WTC11 (cell line): ENCODE data around the gene HNRNPA0.

Experiments used
- EMX1 ChIP-seq: fragments of 250-450 bp; sonication (Bioruptor Pico); IDR thresholded peaks from 2 replicates; pipeline ENCODE4 v1.8.0; 2021; ENCODE audit warnings: mild to moderate bottlenecking
- ETV6 ChIP-seq: sonication (generic); formaldehyde crosslinking; IDR thresholded peaks from 2 replicates; pipeline ENCODE4 v1.8.1; 2022; ENCODE audit warnings: mild to moderate bottlenecking, missing genetic modification reagents
- FOXK1 ChIP-seq: sonication (generic); formaldehyde crosslinking; IDR thresholded peaks from 2 replicates; pipeline ENCODE4 v1.8.0; 2022; ENCODE audit warnings: mild to moderate bottlenecking, moderate library complexity, missing genetic modification reagents
- JAZF1 ChIP-seq: fragments of 250-450 bp; sonication (Bioruptor Pico); IDR thresholded peaks from 2 replicates; pipeline ENCODE4 v1.9.0; 2021; ENCODE audit warnings: moderate library complexity, mild to moderate bottlenecking, inconsistent platforms
- NFE2L1 ChIP-seq: sonication (generic); formaldehyde crosslinking; IDR thresholded peaks from 2 replicates; pipeline ENCODE4 v1.8.1; 2023; ENCODE audit warnings: missing genetic modification reagents
- SP1 ChIP-seq: sonication (generic); formaldehyde crosslinking; conservative IDR thresholded peaks from 2 replicates; pipeline ENCODE4 v1.8.1; 2022; ENCODE audit warnings: missing genetic modification reagents
- TEAD4 ChIP-seq: sonication (generic); formaldehyde crosslinking; IDR thresholded peaks from 2 replicates; pipeline ENCODE4 v1.8.0; 2022; ENCODE audit warnings: mild to moderate bottlenecking, missing genetic modification reagents
- TF ChIP-seq, protein P1 (sequence below): fragments of 200-600 bp; IDR thresholded peaks from 2 replicates; pipeline ENCODE4 v1.8.0; 2022; ENCODE audit warnings: antibody characterized with exemption
- TF ChIP-seq, protein P2 (sequence below): sonication (generic); formaldehyde crosslinking; IDR thresholded peaks from 2 replicates; pipeline ENCODE4 v1.8.1; 2022; ENCODE audit warnings: low read depth, missing genetic modification reagents, borderline replicate concordance
- TF ChIP-seq, protein P3 (sequence below): sonication (generic); formaldehyde crosslinking; conservative IDR thresholded peaks from 2 replicates; pipeline ENCODE4 v1.8.1; 2022; ENCODE audit warnings: mild to moderate bottlenecking, missing genetic modification reagents
- TF ChIP-seq, protein P4 (sequence below): sonication (generic); formaldehyde crosslinking; IDR thresholded peaks from 2 replicates; pipeline ENCODE4 v1.8.1; 2023; ENCODE audit warnings: mild to moderate bottlenecking, missing genetic modification reagents
- TF ChIP-seq, protein P5 (sequence below): sonication (generic); formaldehyde crosslinking; IDR thresholded peaks from 2 replicates; pipeline ENCODE4 v1.8.1; 2023; ENCODE audit warnings: mild to moderate bottlenecking, missing genetic modification reagents, moderate library complexity
- TF ChIP-seq, protein P6 (sequence below): sonication (generic); formaldehyde crosslinking; IDR thresholded peaks from 2 replicates; pipeline ENCODE4 v1.8.0; 2022; ENCODE audit warnings: mild to moderate bottlenecking, missing genetic modification reagents
- TF ChIP-seq, protein P7 (sequence below): fragments of 250-450 bp; sonication (Bioruptor Pico); IDR thresholded peaks from 2 replicates; pipeline ENCODE4 v1.9.0; 2021; ENCODE audit warnings: mild to moderate bottlenecking

DNA sequence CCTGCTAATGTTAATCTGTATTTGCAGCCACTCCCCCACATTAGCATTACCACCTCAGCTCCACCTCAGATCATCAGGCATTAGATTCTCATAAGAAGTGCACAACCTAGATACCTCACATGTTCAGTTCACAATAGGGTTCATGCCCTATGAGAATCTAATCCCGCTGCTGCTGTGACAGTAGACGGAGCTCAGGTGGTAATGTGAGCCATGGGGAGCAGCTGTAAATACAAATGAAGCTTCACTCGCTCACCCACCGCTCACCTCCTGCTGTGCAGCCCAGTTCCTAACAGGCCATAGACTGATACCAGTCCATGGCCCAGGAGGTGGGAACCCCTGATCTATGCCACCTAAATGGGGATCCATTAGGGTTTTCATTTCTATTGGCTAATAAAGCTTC lies 6.1 kb upstream of the HNRNPA0 start:
- TF ChIP-seq, protein P1, sequence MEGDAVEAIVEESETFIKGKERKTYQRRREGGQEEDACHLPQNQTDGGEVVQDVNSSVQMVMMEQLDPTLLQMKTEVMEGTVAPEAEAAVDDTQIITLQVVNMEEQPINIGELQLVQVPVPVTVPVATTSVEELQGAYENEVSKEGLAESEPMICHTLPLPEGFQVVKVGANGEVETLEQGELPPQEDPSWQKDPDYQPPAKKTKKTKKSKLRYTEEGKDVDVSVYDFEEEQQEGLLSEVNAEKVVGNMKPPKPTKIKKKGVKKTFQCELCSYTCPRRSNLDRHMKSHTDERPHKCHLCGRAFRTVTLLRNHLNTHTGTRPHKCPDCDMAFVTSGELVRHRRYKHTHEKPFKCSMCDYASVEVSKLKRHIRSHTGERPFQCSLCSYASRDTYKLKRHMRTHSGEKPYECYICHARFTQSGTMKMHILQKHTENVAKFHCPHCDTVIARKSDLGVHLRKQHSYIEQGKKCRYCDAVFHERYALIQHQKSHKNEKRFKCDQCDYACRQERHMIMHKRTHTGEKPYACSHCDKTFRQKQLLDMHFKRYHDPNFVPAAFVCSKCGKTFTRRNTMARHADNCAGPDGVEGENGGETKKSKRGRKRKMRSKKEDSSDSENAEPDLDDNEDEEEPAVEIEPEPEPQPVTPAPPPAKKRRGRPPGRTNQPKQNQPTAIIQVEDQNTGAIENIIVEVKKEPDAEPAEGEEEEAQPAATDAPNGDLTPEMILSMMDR = no peak
- TF ChIP-seq, protein P2, sequence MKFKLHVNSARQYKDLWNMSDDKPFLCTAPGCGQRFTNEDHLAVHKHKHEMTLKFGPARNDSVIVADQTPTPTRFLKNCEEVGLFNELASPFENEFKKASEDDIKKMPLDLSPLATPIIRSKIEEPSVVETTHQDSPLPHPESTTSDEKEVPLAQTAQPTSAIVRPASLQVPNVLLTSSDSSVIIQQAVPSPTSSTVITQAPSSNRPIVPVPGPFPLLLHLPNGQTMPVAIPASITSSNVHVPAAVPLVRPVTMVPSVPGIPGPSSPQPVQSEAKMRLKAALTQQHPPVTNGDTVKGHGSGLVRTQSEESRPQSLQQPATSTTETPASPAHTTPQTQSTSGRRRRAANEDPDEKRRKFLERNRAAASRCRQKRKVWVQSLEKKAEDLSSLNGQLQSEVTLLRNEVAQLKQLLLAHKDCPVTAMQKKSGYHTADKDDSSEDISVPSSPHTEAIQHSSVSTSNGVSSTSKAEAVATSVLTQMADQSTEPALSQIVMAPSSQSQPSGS (CRISPR knock-in tag) = no peak
- TF ChIP-seq NFE2L1 (CRISPR knock-in tag) (no peak), JAZF1 (CRISPR knock-in tag) (no peak), SP1 (CRISPR knock-in tag) (no peak), FOXK1 (no peak), EMX1 (CRISPR knock-in tag) (no peak), TEAD4 (CRISPR knock-in tag) (no peak), ETV6 (CRISPR knock-in tag) (no peak)
- TF ChIP-seq, protein P3, sequence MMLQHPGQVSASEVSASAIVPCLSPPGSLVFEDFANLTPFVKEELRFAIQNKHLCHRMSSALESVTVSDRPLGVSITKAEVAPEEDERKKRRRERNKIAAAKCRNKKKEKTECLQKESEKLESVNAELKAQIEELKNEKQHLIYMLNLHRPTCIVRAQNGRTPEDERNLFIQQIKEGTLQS (CRISPR knock-in tag) = no peak
- TF ChIP-seq, protein P4, sequence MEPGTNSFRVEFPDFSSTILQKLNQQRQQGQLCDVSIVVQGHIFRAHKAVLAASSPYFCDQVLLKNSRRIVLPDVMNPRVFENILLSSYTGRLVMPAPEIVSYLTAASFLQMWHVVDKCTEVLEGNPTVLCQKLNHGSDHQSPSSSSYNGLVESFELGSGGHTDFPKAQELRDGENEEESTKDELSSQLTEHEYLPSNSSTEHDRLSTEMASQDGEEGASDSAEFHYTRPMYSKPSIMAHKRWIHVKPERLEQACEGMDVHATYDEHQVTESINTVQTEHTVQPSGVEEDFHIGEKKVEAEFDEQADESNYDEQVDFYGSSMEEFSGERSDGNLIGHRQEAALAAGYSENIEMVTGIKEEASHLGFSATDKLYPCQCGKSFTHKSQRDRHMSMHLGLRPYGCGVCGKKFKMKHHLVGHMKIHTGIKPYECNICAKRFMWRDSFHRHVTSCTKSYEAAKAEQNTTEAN (CRISPR knock-in tag) = no peak
- TF ChIP-seq, protein P5, sequence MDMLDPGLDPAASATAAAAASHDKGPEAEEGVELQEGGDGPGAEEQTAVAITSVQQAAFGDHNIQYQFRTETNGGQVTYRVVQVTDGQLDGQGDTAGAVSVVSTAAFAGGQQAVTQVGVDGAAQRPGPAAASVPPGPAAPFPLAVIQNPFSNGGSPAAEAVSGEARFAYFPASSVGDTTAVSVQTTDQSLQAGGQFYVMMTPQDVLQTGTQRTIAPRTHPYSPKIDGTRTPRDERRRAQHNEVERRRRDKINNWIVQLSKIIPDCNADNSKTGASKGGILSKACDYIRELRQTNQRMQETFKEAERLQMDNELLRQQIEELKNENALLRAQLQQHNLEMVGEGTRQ = no peak
- TF ChIP-seq, protein P6, sequence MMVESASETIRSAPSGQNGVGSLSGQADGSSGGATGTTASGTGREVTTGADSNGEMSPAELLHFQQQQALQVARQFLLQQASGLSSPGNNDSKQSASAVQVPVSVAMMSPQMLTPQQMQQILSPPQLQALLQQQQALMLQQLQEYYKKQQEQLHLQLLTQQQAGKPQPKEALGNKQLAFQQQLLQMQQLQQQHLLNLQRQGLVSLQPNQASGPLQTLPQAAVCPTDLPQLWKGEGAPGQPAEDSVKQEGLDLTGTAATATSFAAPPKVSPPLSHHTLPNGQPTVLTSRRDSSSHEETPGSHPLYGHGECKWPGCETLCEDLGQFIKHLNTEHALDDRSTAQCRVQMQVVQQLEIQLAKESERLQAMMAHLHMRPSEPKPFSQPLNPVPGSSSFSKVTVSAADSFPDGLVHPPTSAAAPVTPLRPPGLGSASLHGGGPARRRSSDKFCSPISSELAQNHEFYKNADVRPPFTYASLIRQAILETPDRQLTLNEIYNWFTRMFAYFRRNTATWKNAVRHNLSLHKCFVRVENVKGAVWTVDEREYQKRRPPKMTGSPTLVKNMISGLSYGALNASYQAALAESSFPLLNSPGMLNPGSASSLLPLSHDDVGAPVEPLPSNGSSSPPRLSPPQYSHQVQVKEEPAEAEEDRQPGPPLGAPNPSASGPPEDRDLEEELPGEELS = no peak
- TF ChIP-seq, protein P7, sequence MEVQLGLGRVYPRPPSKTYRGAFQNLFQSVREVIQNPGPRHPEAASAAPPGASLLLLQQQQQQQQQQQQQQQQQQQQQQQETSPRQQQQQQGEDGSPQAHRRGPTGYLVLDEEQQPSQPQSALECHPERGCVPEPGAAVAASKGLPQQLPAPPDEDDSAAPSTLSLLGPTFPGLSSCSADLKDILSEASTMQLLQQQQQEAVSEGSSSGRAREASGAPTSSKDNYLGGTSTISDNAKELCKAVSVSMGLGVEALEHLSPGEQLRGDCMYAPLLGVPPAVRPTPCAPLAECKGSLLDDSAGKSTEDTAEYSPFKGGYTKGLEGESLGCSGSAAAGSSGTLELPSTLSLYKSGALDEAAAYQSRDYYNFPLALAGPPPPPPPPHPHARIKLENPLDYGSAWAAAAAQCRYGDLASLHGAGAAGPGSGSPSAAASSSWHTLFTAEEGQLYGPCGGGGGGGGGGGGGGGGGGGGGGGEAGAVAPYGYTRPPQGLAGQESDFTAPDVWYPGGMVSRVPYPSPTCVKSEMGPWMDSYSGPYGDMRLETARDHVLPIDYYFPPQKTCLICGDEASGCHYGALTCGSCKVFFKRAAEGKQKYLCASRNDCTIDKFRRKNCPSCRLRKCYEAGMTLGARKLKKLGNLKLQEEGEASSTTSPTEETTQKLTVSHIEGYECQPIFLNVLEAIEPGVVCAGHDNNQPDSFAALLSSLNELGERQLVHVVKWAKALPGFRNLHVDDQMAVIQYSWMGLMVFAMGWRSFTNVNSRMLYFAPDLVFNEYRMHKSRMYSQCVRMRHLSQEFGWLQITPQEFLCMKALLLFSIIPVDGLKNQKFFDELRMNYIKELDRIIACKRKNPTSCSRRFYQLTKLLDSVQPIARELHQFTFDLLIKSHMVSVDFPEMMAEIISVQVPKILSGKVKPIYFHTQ (CRISPR knock-in tag) = no peak
